SK-N-SH treated with all-trans-retinoic acid at 6 μM for 48 hours (cell line): ENCODE results near the gene TBR1.

Source experiments
- ARNTL ChIP-seq: fragments of 450-650 bp; formaldehyde crosslinking; IDR thresholded peaks from 2 replicates; pipeline ENCODE4 v1.5.0; 2020; ENCODE audit warnings: low read depth, mild to moderate bottlenecking, moderate library complexity, borderline replicate concordance
- BACH2 ChIP-seq: fragments of 250-450 bp; sonication (Bioruptor Pico); IDR thresholded peaks from 2 replicates; pipeline ENCODE4 v1.9.0; 2021; ENCODE audit warnings: mild to moderate bottlenecking, borderline replicate concordance
- CSDC2 ChIP-seq: fragments of 250-450 bp; sonication (Bioruptor Pico); IDR thresholded peaks from 2 replicates; pipeline ENCODE4 v1.5.0; 2020; ENCODE audit warnings: mild to moderate bottlenecking, moderate library complexity
- ESRRG ChIP-seq: fragments of 250-450 bp; sonication (Bioruptor Pico); IDR thresholded peaks from 2 replicates; pipeline ENCODE4 v1.6.1; 2021; ENCODE audit warnings: mild to moderate bottlenecking
- GLIS3 ChIP-seq: fragments of 250-450 bp; sonication (Bioruptor Pico); IDR thresholded peaks from 2 replicates; pipeline ENCODE4 v1.5.0; 2020; ENCODE audit warnings: mild to moderate bottlenecking, moderate library complexity
- ISL1 ChIP-seq: fragments of 250-450 bp; sonication (Bioruptor Pico); IDR thresholded peaks from 2 replicates; pipeline ENCODE4 v2.1.2; 2022; ENCODE audit warnings: mild to moderate bottlenecking, moderate library complexity
- PPARA ChIP-seq: fragments of 250-450 bp; sonication (Bioruptor Pico); IDR thresholded peaks from 2 replicates; pipeline ENCODE4 v1.5.0; 2020; ENCODE audit warnings: mild to moderate bottlenecking, borderline replicate concordance
- RARB ChIP-seq: fragments of 250-450 bp; sonication (Bioruptor Pico); IDR thresholded peaks from 2 replicates; pipeline ENCODE4 v1.8.0; 2021; ENCODE audit warnings: mild to moderate bottlenecking, moderate library complexity
- TCF4 ChIP-seq: fragments of 250-450 bp; sonication (Bioruptor Pico); IDR thresholded peaks from 2 replicates; pipeline ENCODE4 v1.8.0; 2021; ENCODE audit warnings: mild to moderate bottlenecking, moderate library complexity, borderline replicate concordance
- ZFP3 ChIP-seq: fragments of 250-450 bp; sonication (Bioruptor Pico); IDR thresholded peaks from 2 replicates; pipeline ENCODE4 v1.5.0; 2020; ENCODE audit warnings: mild to moderate bottlenecking, moderate library complexity
- ZFP30 ChIP-seq: fragments of 450-650 bp; formaldehyde crosslinking; IDR thresholded peaks from 2 replicates; pipeline ENCODE4 v1.5.0; 2022; ENCODE audit warnings: mild to moderate bottlenecking, moderate library complexity
- TF ChIP-seq, protein P1 (sequence below): fragments of 250-450 bp; sonication (Bioruptor Pico); IDR thresholded peaks from 2 replicates; pipeline ENCODE4 v1.5.1; 2021; ENCODE audit warnings: mild to moderate bottlenecking, moderate library complexity
- TF ChIP-seq, protein P2 (sequence below): fragments of 250-450 bp; sonication (Bioruptor Pico); IDR thresholded peaks from 2 replicates; pipeline ENCODE4 v1.8.0; 2020; ENCODE audit warnings: mild to moderate bottlenecking, moderate library complexity, borderline replicate concordance
- TF ChIP-seq, protein P3 (sequence below): fragments of 250-450 bp; sonication (Bioruptor Pico); IDR thresholded peaks from 2 replicates; pipeline ENCODE4 v1.5.1; 2020; ENCODE audit warnings: low read depth, mild to moderate bottlenecking, moderate library complexity

DNA sequence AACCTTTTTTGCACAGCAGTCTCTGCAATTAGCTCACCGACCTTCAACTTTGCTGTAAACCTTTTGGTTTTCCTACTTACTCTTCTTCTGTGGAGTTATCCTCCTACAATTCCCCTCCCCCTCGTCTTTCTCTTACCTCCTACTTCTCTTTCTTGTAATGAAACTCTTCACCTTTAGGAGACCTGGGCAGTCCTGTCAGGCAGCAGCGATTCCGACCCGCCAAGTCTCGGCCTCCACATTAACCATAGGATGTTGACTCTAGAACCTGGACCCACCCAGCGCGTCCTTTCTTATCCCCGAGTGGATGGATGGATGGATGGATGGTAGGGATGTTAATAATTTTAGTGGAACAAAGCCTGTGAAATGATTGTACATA lies 8.3 kb downstream of the TBR1 start:
- TF ChIP-seq ZFP3 (CRISPR knock-in tag) (no peak), ISL1 (no peak), CSDC2 (CRISPR knock-in tag) (no peak), PPARA (CRISPR knock-in tag) (no peak), BACH2 (CRISPR knock-in tag) (no peak), GLIS3 (CRISPR knock-in tag) (no peak), TCF4 (CRISPR knock-in tag) (no peak), RARB (CRISPR knock-in tag) (no peak), ESRRG (CRISPR knock-in tag) (no peak), ZFP30 (CRISPR knock-in tag) (no peak), ARNTL (CRISPR knock-in tag) (no peak)
- TF ChIP-seq, protein P1, sequence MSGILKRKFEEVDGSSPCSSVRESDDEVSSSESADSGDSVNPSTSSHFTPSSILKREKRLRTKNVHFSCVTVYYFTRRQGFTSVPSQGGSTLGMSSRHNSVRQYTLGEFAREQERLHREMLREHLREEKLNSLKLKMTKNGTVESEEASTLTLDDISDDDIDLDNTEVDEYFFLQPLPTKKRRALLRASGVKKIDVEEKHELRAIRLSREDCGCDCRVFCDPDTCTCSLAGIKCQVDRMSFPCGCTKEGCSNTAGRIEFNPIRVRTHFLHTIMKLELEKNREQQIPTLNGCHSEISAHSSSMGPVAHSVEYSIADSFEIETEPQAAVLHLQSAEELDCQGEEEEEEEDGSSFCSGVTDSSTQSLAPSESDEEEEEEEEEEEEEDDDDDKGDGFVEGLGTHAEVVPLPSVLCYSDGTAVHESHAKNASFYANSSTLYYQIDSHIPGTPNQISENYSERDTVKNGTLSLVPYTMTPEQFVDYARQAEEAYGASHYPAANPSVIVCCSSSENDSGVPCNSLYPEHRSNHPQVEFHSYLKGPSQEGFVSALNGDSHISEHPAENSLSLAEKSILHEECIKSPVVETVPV (CRISPR knock-in tag) = no peak
- TF ChIP-seq, protein P2, sequence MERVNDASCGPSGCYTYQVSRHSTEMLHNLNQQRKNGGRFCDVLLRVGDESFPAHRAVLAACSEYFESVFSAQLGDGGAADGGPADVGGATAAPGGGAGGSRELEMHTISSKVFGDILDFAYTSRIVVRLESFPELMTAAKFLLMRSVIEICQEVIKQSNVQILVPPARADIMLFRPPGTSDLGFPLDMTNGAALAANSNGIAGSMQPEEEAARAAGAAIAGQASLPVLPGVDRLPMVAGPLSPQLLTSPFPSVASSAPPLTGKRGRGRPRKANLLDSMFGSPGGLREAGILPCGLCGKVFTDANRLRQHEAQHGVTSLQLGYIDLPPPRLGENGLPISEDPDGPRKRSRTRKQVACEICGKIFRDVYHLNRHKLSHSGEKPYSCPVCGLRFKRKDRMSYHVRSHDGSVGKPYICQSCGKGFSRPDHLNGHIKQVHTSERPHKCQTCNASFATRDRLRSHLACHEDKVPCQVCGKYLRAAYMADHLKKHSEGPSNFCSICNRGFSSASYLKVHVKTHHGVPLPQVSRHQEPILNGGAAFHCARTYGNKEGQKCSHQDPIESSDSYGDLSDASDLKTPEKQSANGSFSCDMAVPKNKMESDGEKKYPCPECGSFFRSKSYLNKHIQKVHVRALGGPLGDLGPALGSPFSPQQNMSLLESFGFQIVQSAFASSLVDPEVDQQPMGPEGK (CRISPR knock-in tag) = no peak
- TF ChIP-seq, protein P3, sequence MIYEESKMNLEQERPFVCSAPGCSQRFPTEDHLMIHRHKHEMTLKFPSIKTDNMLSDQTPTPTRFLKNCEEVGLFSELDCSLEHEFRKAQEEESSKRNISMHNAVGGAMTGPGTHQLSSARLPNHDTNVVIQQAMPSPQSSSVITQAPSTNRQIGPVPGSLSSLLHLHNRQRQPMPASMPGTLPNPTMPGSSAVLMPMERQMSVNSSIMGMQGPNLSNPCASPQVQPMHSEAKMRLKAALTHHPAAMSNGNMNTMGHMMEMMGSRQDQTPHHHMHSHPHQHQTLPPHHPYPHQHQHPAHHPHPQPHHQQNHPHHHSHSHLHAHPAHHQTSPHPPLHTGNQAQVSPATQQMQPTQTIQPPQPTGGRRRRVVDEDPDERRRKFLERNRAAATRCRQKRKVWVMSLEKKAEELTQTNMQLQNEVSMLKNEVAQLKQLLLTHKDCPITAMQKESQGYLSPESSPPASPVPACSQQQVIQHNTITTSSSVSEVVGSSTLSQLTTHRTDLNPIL = no peak
